Measurements from ENCODE around the gene CPB2.

- TF ChIP-seq CTCF (IDR thresholded peaks at IDR 0.05; ENCODE audit: low read depth, low read length, poor library complexity, severe bottlenecking) (no peak), EZH2phosphoT487 (IDR thresholded peaks at IDR 0.05; ENCODE audit: borderline replicate concordance, low read length) (no peak)
Measured at GRCh38 chr13:46124967-46125933, 20.4 kb upstream of the CPB2 start.

All from DOHH2 (cell line).